Stimulated activated CD4-positive, alpha-beta T cell treated with anti-CD3 and anti-CD28 coated beads, Interleukin-4, amount 100 ng/mL, for 4 hours (primary cell): Measurements from ENCODE around the gene GCNT2.
"Not testable (repeated sequence)": the region's sequence is repeated elsewhere in the genome, so short reads cannot be mapped to it uniquely, and the experiment has no call there.

Experiments
- DNase-seq, 2 experiments: peaks; one replicate each; pipeline ENCODE4 v3.0.0-alpha.2; 2020

Gene GCNT2

GRCh38 chr6:10582774-10583508 is 61.8 kb downstream of the GCNT2 start:
- DNase-seq, result no peak

GRCh38 chr6:10583509-10583901 is 62.4 kb downstream of the GCNT2 start:
- no peak for DNase-seq

- no peak for DNase-seq
Measured at GRCh38 chr6:10584607-10585006, 63.5 kb downstream of the GCNT2 start.

- DNase-seq, result no peak
Measured at GRCh38 chr6:10585209-10585845, 64.2 kb downstream of the GCNT2 start.

GRCh38 chr6:10586302-10586701 is 65.2 kb downstream of the GCNT2 start:
- DNase-seq, result no peak

- DNase-seq, result no peak
Measured at GRCh38 chr6:10587656-10588406, 66.7 kb downstream of the GCNT2 start.

GRCh38 chr6:10588562-10589428 is 67.6 kb downstream of the GCNT2 start:
- no peak for DNase-seq

GRCh38 chr6:10589429-10589727 is 68.2 kb downstream of the GCNT2 start:
- no peak for DNase-seq

GRCh38 chr6:10589983-10590382 is 68.8 kb downstream of the GCNT2 start:
- DNase-seq, result no peak

GRCh38 chr6:10591422-10592160 is 70.4 kb downstream of the GCNT2 start:
- no peak for DNase-seq

- DNase-seq, result no peak
Measured at GRCh38 chr6:10595731-10596664, 74.8 kb downstream of the GCNT2 start.

- no peak for DNase-seq
Measured at GRCh38 chr6:10597499-10598001, 76.4 kb downstream of the GCNT2 start.

GRCh38 chr6:10598084-10598960 is 77.2 kb downstream of the GCNT2 start:
- no peak for DNase-seq

GRCh38 chr6:10599046-10599445 is 77.9 kb downstream of the GCNT2 start:
- no peak for DNase-seq

GRCh38 chr6:10600681-10601080 is 79.5 kb downstream of the GCNT2 start:
- DNase-seq, result not testable (repeated sequence)

- DNase-seq, result no peak
Measured at GRCh38 chr6:10603219-10603618, 82.1 kb downstream of the GCNT2 start.

GRCh38 chr6:10609038-10609437 is 87.9 kb downstream of the GCNT2 start:
- DNase-seq, result no peak

GRCh38 chr6:10610289-10610688 is 89.1 kb downstream of the GCNT2 start:
- no peak for DNase-seq

GRCh38 chr6:10612161-10612560 is 91.0 kb downstream of the GCNT2 start:
- DNase-seq, result no peak

- DNase-seq, result no peak
Measured at GRCh38 chr6:10613077-10613476, 91.9 kb downstream of the GCNT2 start.
